Esophagus squamous epithelium (tissue), 4 donors: Measurements from ENCODE around the gene MYH15.

ENCODE experiments used
- CTCF ChIP-seq, 6 experiments: fragments of 450-650 bp in 4 of 6; fragments of 200-600 bp in 2 of 6; sonication (generic) in 2 of 6; IDR thresholded peaks; one replicate each; pipeline ENCODE4 v1.5.1; 2016 to 2019; ENCODE audit warnings: antibody characterized with exemption in 6 of 6, mild to moderate bottlenecking in 4 of 6, moderate library complexity in 4 of 6
- POLR2A ChIP-seq, 4 donors: fragments of 450-650 bp; IDR thresholded peaks; one replicate each; pipeline ENCODE4 v1.6.1; 2017; ENCODE audit warnings: antibody characterized with exemption in 4 of 4, mild to moderate bottlenecking in 4 of 4, moderate library complexity in 3 of 4

GRCh38 chr3:108525256-108525655 lies 14.9 kb upstream of the MYH15 start:
- TF ChIP-seq CTCF (IDR thresholded peaks at IDR 0.05) (no peak), POLR2A (IDR thresholded peaks at IDR 0.05) (no peak)
